Measurements from ENCODE around the gene KLK13.
A peak's percentile ranks its signal among the peaks of the same experiment; 100 is the strongest.

KLK13 gene

DNA sequence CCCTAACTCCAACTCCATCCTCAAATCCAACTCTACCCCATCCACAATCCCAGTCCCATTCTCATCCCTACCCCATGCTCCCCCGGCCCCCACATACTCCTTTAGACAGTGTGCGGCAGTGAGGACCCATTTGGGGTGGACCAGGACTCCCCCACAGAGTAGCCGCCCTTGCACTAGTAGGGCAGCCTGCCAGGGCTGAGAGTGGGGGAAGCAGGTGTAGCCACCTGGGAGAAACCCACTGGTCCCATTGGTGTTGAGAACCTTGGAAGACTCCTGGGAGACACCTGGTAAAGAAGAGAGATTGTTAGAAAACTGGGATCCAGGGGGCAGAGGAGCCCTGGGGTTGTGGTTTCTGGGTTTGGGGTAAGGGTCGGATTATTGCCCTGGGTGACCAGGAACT lies 4.6 kb downstream of the KLK13 start:
- DNase-seq = no peak

DNA sequence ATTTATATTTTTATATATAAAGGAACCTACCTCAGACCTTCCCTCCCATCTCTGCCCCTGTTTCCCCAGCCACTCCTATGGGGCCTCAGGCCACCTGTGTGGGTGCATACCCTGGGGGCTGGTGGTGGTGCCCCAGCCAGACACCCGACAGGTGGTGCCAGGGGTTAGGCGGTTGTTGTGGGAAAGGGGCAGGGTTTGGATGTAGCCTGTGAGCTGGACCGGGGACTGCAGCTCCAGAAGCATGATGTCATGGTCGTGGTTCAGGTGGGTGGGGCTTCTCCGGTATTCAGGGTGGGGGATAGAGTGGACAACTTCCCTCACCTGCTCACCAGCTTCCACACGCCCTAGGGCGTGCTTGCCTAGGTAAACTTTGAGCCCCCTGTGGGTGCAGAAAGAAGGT lies 5.2 kb downstream of the KLK13 start:
- DNase-seq = no peak

DNA sequence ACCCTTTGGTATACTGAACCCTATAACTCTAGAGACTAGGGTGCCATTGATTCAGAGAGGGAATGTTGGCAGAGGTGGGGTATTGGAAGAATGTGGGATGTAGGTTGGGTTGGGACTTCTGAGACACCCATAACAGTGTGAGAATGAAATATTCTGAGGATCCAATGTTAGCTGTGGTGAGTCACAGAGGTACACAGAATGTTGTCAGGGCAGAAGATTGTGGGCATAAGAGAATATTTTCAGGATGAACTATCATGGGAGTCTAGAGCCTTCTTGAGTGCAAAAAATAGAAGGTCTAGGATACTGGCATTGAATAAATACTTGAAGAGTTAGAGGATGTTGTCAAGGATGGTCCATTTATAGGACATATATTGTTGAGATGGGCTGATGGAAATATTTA lies 9.0 kb downstream of the KLK13 start:
- no peak for DNase-seq

DNA sequence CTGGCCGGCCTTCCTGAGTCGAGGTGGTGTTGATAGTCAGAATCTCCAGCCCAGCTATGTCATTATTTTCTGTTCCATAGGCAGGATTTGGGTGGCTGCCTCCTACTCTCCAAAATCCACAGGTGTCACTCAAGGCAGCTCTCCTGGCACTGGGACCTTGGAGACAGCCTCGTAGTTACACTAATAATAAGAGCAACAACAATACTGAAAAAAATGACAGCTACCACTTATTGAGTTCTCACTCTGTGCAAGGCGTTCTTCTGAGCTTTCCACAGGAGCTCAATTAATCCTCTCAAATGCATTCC lies 17.9 kb downstream of the KLK13 start:
- no peak for DNase-seq

DNA sequence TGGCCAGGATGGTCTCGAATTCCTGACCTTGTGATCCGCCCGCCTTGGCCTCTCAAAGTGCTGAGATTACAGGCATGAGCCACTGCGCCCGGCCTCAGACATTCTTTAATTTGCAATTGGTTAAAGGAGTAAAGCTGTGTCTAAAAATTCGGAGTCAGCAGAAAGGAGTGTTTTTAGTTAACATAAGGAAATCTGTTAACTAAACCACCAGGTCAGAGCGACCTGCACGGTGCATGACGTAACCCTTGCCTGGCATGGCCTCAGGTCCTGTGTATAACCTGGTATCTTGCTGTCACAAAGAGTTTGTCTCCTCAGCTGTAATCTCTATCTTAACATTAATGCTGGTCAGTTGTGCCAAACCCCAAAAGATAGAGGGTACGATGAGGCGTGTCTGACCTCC lies 20.6 kb downstream of the KLK13 start:
- no peak for DNase-seq

DNA sequence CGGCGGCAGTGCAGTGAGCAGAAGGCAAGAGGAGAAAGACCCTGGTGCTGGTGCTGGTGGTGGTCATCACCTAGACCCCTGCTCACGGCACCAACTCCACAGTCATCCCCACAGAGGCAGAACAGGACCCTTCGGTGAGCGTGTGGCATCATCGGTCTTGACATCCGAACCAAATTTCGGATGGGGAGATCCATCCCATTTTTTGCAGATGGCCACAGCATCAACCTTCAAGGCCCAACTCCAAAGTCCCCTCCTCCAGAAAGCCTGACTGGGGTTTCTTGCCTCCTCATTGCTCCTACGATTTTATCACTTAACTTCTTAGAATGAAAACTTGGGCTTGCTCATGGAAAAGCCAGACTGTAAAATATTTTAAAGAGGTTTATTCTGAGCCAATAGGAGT lies 21.4 kb downstream of the KLK13 start:
- DNase-seq = no peak

DNA sequence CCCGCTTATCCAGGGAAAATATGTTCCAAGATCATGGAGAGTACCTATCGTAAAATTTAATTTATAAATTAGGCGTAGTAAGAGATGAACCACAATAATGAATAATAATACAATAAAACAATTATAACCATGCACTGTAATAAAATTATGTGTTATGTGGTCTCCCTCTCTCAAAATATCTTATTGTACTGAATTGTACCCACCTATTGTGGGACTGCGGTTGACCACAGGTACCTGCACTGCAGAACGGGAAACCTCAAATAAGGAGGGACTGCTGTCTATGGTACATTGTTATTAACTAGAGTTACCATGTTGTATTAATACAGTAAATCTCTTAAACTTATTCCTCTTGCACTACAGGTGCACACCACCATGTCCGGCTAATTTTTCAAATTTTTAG lies 24.7 kb downstream of the KLK13 start:
- DNase-seq = no peak

DNA sequence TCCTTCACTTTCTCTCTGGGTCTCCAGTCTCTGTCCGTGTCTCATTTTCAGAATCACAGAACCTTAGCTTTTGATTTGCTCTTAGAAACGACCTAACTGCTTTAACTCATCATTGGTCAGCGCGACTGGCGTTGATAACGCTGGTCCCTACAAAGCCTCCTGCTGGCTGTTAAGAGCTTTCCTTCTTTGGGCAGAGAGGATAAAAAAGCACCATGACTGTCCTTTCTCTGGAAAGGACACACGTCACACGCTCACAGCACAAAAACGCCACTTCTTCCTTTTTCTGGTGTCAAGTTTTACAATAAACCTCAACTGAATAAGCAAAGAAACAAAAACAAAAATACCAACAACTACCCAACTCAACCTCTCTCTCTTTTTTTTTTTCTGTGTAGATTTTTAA lies 28.4 kb downstream of the KLK13 start:
- no peak for DNase-seq

DNA sequence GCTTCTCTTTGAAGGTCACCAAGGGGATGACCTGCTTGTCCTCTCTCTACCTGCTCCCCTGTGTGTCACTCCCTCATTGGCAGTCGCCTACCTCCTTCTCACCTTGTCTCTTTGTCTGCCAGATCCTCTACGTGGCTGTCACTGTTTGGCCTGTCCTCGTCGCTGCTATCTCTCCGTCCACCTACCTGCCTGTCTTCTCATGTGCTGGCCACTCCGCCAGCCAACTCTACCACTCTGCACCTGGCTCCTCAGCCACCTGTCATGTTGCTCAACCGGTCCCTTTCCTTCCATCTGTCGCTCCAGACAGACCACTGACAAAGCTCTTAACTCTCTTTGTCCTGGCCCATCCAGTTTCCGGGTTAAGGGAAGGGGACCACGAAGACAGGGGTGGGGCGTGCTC lies 30.2 kb downstream of the KLK13 start, which contains the start of gene KLK12:
TSS of gene KLK12 (minus strand) at position 299 of the 400 bp plus-strand sequence. CDS start 381 bp downstream, outside the sequence.
- no peak for DNase-seq

DNA sequence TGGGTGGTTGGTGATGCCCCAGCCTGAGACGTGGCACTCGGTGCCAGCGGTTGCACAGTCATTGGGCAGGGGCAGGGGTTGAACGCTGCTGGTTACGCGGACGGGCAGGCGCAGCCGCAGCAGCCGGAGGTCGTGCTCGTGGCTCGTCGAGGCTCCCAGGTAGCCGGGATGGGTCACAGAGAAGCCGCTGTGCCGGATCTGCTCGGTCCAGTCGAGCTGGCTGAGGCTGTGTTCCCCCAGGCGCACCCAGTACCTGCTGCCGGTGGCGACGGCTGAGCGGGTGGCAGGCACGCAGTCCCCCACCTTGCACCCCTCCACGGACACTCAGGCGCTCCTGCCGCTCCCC lies 33.0 kb downstream of the KLK13 start:
- DNase-seq = no peak

DNA sequence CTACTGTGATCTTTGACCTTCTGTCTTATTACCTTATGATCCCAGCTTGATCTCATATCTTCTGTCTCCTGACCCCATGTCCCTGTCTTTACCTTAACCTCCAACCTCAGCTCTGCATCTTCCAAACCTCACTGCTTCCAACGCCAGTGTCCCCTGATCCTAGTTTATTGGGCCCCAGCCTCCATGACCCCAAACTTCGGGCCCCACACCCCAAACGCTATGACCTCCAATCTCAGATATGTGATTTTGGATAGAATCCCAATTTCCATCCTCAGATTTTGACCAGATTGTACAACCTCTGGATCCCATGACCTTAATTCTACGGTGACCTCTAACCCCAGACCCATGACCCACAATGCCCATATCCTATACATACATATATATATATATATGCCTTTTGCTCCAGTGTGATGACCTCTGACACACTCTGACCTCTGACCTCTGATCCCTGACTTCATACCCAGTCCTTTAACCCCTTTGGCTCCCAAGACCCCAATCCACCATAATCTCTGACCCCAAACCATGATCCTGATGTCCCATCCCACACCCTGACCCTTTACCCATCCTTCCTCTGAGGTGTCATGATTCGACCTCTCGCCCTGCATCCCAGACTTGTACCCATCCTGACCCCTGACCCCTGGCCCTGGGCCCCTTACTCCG lies 33.5 kb downstream of the KLK13 start:
- no peak for DNase-seq

DNA sequence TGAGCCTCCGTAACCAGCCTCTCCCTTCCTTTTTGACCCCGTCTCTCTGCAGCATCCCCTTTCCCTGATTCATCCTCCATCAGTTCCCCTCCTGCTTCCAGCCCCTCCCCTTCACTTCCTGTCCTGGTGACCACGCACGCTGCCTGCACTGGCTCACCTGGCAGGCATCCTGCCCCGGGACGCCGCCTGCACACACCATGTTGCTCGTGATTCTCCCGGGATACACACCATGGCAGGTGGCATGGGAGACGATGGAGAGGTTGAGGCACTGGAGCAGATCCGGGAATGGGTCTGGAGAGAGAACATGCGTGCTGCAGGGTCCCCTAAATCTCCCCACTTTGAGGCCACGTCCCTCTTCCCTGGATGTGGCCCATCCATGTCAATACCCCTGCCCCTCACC lies 34.3 kb downstream of the KLK13 start:
- DNase-seq = no peak

DNA sequence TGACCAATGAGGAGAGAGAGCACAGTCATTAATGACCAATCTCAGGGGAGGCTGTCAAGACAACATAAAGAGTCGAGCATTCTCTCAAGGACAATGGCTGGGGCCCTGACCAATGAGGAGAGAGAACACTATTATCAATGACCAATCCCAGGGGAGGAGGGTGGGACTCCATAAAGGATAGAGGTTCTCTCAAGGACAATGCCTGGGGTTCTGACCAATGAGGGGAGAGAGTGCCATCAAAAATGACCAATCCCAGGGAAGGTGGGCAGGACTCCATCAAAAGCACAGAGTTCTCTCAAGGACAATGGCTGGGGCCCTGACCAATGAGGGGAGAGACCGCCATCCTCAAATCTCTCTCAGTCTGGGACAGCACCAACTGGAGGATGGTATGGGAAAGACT lies 35.2 kb downstream of the KLK13 start:
- DNase-seq = no peak

DNA sequence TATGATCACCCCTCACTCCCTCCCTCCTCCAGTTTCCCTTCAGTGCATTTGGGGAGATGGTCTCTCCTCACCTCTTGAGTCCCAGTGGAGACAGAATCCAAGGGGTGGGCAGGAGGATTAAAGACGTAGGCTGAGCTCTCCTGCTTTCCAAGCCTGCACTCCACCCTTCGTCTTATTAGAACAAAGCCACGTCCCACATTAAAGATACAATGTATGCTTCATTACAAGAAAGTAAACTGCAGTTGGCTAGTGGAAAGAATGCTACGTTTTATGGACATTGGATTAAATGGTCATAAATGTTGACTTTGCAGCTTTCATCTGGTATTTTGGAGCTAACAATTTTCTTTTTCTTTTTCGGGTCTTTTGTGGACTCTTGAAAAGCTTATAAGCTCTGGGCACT lies 37.0 kb downstream of the KLK13 start:
- DNase-seq = no peak

DNA sequence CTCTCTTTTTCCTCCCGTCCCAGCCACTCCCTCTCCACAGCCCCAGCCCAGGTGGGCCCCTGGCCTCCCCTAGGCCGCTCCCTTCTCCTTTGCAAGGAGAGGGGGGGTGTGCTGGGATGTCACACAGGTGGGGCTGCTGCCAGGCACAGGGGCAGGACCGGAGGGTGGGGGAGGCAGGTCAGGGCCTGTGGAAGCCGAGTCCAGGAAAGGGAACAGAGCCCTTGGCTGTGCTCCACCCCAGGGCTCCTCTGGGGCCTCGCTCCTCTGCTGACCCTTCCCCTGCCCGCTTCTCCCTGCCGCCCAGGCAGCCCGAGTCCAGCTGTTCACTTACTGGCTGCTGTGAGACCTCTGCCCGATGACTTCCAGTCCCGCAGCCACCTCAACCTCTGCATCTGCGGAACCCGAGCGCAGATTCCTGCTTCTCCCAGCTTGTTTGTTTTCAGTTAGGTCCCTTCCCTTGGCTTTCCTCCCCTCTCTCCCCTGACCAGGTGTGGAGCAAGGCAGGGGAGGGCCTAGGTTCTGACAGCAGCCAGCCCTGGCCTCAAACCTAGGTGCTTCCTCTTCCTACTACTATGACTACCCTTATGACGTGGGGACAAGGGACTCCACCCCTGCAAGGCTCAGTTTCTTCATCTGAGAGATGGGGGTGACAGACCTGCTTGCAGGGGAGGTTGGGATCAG lies 37.6 kb downstream of the KLK13 start:
- DNase-seq = no peak

DNA sequence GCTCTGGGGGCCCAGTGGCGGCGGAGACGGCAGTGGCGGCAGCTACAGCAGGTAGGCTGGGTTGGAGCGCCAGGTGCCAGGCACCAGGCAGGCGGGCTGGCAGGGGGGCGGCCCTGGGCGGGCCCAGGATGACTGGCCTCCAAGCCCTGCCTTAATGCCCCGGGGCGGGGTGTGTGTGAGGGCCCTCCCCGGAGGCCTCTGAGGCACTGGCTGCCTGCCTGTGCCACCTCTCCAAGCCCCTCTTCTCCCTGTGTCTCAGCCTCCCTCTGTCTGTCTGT lies 38.4 kb downstream of the KLK13 start, which contains the start of gene KLK11:
TSS of gene KLK11 (minus strand) at position 63 of the 278 bp plus-strand sequence. CDS start 985 bp downstream, outside the sequence.
- DNase-seq = no peak

DNA sequence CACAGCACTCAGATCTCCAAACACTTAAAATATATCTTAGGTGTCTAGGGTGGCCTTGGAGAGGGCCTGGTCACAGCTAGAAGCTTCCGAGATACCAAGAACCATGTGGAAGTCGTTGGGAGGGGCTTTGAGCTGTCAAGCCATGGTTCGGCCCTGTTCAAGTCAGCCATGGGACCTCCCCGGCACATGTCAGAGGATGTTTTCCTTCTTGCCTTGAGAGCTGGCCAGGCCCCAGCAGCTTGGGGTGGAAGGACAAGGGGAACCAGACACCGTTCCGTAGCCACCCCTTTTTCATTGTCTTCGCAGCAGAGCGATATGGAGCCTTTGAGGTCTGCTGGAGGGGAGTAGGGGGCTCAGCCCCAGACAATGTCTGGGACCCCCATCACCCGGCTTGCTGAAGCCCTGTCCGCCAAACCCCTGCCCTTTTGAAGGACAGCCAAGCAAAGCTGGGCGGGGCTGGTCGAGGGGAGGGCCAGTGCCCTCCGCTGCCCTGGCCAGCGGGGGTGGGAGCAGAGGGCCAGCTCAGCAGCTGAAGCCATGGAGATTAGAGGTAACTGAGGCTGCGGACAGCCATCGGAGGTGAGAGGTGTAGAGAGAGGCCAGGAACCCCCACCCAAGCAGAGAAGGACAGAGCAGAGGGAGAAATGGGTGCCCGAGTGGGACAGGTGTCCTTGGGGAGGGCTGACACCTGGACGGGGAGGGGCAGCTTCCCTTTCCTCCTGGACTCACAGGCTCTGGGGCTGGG lies 38.9 kb downstream of the KLK13 start:
- no peak for DNase-seq

DNA sequence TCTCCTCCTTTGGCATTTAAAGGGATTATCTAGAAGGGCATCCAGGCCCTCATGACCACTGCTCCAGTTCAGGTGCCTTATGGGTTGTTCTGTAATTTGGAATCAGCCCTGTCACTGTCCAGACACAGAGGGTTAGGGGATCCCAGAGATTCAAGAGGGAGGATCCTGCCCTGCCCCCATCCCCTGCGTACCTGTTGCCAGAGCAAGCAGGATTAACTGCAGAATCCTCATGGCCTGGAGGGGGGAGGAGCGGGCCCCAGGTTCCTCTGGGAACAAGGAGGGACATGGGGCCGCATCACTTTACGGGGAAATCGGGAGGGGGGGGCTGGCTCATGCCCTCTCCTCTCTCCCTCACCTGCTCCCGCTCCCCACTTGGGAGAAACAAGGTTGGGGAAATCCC lies 39.5 kb downstream of the KLK13 start:
- no peak for DNase-seq

DNA sequence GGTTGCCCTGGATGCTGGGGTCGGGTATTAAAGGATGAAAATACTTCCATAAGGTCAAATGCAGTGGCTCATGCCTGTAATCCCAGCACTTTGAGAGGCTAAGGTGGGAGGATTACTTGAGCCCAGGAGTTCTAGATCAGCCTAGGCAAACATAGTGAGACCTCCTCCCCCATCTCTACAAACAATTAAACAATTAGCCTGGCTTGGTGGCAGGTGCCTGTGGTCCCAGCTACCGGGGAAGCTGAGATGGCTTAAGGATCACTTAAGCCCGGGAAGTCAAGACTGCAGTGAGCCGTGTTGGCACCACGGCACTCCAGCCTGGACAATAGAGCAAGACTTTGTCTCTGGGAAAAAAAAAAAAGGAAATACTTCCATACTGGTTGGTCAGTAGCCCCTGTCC lies 40.0 kb downstream of the KLK13 start:
- DNase-seq = no peak

DNA sequence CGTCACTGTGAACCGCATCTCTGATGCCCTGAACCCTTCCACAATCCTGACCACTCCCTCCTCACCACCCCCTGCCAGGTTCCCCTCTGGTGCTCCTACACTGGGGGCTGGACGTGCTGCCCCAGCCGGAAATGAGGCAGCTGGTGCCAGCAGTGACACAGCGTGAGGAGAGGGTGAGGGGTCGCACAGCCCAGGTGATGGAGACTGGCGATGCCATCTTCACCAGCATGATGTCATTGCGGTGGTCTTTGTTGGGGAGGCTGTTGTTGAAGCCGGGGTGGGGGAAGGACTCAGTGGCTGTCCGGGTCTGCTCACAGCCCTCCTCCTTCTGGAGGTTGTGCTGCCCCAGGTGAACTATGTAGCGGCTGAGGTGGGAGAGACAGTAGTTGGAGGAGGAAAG lies 40.9 kb downstream of the KLK13 start:
- DNase-seq = no peak

DNA sequence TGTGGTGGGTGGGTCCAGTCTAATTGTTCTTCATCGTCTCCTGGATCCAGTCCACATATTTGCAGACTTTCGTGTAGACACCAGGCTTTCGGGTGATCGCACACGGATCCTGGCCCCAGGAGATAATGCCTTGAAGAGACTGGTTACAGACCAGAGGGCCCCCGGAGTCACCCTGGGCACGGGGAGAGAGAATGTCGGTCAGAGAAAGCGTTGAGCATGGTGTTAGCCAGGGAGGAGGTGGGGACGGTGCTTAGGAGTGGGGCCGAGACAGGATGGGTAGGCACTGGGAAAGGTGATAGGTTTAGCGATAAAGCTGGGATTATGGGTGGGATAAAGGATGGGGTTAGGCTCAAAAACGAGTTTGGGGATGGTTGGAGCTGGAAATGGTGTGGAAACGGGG lies 42.4 kb downstream of the KLK13 start:
- DNase-seq = no peak

DNA sequence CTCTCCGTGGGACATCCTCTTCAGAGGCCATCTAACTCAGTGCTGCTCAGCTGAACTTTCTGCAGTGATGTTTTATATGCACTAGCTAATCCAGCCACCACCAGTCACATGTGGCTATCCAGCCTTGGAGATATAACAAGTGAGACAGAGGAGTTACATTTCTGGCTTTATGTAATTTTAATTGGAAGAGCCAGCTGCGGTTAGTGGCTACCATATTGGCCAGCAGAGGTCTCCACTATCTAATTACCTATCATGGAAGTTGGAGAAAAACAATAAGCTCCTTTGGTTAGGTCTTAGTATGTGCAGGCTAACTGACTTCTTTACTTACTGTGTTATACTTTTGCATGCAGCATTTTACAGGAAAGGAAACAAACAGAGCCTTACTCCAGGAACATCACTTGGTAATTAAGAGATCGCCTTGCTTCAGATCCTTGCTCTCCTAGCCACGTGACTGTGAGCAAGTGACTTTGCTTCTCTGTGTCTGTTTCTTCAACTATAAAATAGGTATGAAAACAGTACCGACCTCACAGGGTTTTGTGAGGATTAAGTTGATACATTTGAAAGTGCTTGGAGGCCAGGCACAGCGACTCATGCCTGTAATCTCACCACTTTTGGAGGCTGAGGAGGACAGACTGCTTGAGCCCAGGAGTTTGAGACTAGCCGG lies 43.8 kb downstream of the KLK13 start:
- DNase-seq = peak in 1 of 2 experiments; percentile 59

DNA sequence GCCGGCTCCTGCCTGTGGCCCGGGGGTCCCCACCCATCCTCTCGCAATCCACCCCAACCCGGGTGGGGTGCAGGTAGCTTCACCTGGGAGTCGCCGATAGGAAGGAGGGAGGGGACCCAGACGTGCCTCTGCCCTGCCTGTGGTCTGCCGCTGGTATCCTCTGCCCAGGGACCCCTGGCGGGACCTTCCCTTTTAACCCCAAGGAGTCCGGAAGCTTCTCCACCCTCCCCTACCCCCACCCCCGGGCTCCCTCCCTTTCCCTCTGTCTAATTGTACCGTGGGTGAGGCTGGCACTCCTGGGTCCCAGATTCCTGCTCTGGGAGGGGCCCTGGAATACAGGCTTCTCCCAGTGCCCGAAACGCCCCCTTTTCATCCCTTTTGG lies 45.4 kb downstream of the KLK13 start, which contains the start of gene KLK10:
TSS of gene KLK10 (minus strand) at position 166 of the 382 bp plus-strand sequence. CDS start 579 bp downstream, outside the sequence.
- DNase-seq = no peak

Data from SW 1271 (cell line).